GM19240 (cell line): ENCODE data around the gene MCF2L.

Experiments used
- DNase-seq: peaks from one replicate; pipeline ENCODE4 v3.0.0; 2011; ENCODE audit warnings: low spot score; ENCODE audit not compliant: insufficient read length

The MCF2L gene

DNA sequence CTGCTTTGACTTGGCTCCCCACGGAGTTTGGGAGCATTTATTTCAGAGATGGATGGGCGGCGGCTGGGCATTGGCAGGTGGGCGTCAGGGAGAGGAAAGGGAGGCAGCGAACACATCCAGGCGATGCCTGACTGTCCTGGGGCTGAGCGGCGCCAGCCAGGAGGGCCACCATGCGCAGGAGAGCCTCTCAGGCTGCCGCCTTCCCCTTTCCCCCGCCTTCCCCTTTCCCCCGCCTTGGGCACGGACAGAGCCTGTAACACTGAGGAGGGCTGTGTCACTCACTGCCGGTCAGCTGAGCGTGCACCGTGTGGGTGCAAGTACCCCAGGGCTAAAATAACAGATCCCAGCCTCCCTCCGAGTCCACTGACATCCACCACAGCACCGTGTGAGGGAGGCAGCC, 11.4 kb downstream of the MCF2L start:
- DNase-seq, result no peak

- DNase-seq, result no peak
Observed at GRCh38 chr13:112981451-112981850, 12.4 kb downstream of the MCF2L start.

- DNase-seq, result no peak
Observed at GRCh38 chr13:112982281-112983041, 13.4 kb downstream of the MCF2L start.

GRCh38 chr13:112983042-112983305, 14.0 kb downstream of the MCF2L start:
- DNase-seq, result no peak

- DNase-seq, result no peak
Observed at GRCh38 chr13:112983428-112984196, 14.6 kb downstream of the MCF2L start.

- no peak for DNase-seq
Observed at GRCh38 chr13:112984501-112984900, 15.5 kb downstream of the MCF2L start.

- DNase-seq, result no peak
Observed at GRCh38 chr13:112984954-112985802, 16.2 kb downstream of the MCF2L start.

DNA sequence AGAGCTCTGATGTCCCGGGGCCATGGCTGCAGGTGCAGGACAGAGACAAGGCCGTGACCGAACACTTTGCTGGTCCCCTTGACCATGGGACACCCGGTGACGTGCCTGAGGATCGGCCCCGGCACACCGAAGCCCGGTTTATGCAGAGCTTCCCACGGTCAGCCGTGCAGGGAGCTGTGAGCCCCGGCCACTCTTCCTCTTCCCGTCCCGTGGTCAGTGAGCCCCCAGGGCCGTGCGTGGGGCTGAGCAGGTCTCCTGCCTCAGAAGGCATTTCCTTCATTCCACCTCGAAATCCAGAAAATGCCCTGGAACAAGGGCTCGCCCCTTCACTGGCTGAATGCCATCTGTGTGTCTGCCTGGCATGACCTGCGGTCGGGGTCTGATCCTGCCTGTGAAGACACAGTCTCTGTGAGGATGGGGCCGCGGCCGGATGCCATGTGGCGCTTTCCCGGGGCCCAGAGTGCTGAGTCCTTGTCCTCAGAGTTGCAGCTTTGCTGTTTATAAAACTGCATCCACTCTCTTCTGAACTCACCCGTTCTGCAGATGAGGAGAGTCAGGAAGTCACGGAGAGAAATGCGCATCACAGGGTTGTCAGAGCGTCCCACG, 16.9 kb downstream of the MCF2L start:
- DNase-seq, result no peak

DNA sequence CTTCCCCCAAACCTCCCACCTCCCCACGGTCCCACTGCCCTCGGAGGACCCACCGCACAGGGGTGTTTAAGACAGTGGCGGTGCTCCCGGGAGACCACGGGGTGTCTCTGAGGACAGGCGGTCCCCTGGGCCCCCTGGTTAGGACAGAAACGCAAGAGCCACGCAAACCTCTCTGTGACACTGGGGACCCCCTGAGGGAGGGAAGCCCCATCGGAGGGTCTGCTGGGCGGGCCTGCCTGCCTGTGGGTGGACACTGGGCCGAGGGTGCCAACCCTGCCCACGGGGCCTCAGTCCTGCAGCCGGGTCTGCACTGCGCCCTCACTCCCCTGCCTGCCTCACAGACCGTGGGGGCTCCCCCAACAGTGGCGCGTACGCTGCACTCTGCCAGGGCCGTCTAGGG, 17.5 kb downstream of the MCF2L start:
- no peak for DNase-seq

DNA sequence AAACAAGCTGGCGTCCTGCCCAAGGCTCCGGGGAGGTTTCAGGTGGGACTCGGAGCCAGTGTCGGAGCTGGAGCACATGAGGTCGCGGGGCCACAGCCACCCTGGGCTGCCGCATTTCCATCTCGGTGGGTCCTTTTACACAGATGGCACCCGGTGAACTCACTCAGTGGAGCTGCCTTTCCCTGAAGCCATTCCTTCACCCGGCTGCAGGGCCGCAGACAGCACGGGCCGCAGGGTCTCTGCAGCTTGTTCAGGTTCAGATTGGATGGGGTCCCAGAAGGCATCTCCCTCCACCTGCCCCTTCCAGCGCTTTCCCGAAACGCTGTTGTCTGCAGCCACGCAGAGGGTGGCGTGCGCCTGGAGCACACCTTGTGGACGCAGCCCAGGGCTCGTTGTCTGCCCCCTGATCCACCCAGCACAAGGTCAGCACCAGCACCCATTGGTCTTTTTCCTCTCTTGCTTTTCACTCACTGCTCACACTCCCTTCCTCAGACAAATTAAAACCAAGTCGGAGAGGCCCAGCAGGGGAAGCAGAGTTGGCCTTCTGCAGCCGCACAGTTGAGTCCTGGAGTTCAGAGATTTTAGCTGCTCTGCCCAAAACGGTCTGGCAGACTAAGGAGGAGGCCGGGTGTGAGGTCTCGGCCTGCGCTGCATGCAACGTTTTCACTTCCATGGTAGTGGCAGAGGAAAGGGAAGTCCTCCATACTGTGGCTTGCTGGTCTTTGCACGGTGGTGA, 18.1 kb downstream of the MCF2L start:
- DNase-seq, result no peak

GRCh38 chr13:112987682-112988024, 18.6 kb downstream of the MCF2L start:
- DNase-seq, result no peak

GRCh38 chr13:112990783-112991182, 21.8 kb downstream of the MCF2L start:
- DNase-seq, result no peak

- DNase-seq, result no peak
Observed at GRCh38 chr13:112991609-112992008, 22.6 kb downstream of the MCF2L start.

- DNase-seq, result no peak
Observed at GRCh38 chr13:112992931-112993680, 24.1 kb downstream of the MCF2L start.

- DNase-seq, result no peak
Observed at GRCh38 chr13:112994084-112994780, 25.2 kb downstream of the MCF2L start.

- no peak for DNase-seq
Observed at GRCh38 chr13:112994781-112995355, 25.9 kb downstream of the MCF2L start.

- no peak for DNase-seq
Observed at GRCh38 chr13:112995395-112996191, 26.6 kb downstream of the MCF2L start.

DNA sequence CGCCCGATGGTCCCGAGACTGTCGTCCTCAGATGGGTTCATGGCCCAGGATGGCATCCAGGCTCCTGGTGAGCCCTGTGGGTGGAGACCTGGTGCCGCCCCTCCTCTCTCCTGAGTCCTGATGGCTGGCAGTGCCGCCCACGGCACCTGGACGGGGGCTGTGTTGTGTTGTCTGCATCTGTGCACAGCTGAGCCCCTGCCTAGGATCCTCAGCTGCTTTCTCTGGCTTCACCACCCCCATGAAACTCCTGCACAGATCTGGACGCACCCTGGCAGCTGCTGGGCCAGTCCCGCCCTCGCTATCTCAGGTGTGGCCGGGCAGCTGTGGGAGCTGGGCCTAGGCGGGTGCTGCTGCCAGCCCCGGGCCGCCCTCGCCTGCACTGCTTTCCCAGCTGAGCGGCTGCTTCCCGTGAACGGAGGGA, 27.7 kb downstream of the MCF2L start:
- no peak for DNase-seq
